T47D (cell line): ENCODE data around the gene ADIRF.
"Not testable (repeated sequence)": the region's sequence is repeated elsewhere in the genome, so short reads cannot be mapped to it uniquely, and the experiment has no call there.

Source experiments
- DNase-seq, 2 experiments: peaks; one replicate each; pipeline versions ENCODE4 v3.0.0 to v3.0.0-alpha.2; 2011 to 2012; ENCODE audit warnings: low read depth in 1 of 2, low spot score in 1 of 2
- JUND ChIP-seq: IDR thresholded peaks from 2 replicates; pipeline ENCODE4 v1.6.1; 2012; ENCODE audit warnings: low read depth
- in situ Hi-C: cut with HindIII; loops from 2 replicates; pipeline ENCODE4 v1.10.0; 2016; ENCODE audit warnings: low sequenced_read_pairs, low pct_unique_long_range_greater_than_20kb

Gene ADIRF

GRCh38 chr10:86968271-86968993 is at the start of gene ADIRF:
Gene ADIRF (plus strand): TSS chr10:86968482. CDS start chr10:86968545, 63 bp downstream.
- in situ Hi-C loops: no loop called here
- DNase-seq: peak; percentile 73 to 96
- TF ChIP-seq JUND: no peak

- DNase-seq: no peak
- TF ChIP-seq JUND: no peak
- in situ Hi-C loops: no loop called here
Measured at GRCh38 chr10:86922553-86922961, 45.7 kb upstream of the ADIRF start.

DNA sequence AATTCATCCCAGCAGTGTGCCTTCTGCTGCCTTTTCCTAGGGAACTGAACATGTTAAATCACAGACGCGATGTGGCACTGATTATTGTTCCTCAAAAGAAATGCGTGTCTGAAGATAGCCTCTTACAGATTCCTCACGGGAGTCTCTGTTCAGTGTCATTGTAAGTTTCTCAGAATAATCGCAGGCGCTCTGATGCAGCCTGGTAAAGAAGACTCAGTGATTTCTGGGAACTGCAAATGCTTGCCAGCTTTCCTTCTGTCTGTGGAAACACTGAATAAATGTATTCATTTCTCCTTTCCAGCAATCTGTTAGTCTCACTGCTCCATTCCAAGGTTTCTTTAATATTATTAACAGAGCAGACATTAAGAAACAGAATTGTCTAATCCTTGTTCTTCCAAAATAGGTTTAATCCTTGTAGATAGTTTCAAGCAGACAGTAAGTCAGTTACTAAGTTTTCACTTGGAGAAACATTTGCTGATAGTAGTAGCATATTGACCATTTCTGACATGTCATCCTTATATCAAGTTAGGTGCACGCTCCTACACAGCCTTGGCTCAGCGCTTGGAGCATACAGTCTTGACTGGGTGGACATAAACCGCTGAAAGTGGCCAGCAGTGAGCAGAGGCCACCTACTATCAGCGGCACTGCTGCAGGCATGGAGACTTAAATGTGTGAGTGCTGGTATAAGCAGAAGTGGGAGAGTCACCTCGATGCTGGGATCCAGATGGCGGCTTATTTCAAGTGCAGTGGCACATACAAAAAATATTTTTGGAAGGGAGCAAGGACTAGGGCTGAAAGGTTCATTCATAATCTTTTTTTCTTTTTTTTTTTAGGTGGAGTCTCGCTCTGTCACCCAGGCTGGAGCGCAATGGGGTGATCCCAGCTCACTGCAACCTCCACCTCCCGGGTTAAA is 38.6 kb upstream of the ADIRF start:
- no peak for DNase-seq
- in situ Hi-C loops: no loop called here
- no peak for TF ChIP-seq JUND

DNA sequence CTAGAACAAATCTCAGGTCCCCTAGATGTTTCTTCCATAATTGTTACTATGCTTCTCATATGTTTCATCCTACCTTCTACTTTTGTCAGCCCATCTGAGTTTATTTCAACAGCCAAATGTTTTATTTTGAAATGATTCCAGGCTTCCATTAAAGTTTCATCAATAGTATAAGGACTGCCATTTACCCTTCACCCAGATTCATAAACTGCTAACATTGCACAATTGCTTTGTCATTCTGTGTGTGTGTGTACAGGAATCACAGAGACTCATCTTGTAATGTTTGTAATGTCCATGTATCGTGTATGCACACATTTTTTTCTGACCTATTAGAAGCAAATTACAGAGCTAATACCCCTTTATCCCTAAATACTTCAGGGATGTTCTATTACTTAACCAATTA is 36.4 kb upstream of the ADIRF start:
- no peak for TF ChIP-seq JUND
- in situ Hi-C loops: no loop called here
- no peak for DNase-seq

- no peak for TF ChIP-seq JUND
- DNase-seq: no peak
- in situ Hi-C loops: no loop called here
Measured at GRCh38 chr10:86932674-86933073, 35.6 kb upstream of the ADIRF start.

DNA sequence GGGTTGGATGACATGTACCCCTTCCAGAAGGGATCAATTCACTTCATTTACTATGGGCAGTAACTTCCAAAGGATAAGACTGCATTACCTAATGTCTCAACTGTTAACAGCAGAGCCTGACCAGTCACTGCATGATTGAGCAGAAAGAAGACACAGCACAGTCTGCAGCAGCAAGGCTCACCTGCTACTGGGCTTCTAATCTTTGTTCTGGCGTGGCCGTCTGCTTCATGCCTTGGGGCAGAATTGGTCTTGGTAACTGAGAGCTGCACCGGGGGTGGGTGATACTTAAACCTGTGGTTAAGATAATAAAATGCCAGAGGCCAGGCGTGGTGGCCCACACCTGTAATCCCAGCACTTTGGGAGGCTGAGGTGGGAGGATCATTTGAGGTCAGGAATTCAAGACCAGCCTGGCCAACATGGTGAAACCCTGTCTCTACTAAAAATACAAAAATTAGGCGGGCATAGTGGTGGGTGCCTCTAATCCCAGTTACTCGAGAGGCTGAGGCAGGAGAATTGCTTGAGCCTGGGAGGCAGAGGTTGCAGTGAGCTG is 34.0 kb upstream of the ADIRF start:
- not testable (repeated sequence) for DNase-seq

DNA sequence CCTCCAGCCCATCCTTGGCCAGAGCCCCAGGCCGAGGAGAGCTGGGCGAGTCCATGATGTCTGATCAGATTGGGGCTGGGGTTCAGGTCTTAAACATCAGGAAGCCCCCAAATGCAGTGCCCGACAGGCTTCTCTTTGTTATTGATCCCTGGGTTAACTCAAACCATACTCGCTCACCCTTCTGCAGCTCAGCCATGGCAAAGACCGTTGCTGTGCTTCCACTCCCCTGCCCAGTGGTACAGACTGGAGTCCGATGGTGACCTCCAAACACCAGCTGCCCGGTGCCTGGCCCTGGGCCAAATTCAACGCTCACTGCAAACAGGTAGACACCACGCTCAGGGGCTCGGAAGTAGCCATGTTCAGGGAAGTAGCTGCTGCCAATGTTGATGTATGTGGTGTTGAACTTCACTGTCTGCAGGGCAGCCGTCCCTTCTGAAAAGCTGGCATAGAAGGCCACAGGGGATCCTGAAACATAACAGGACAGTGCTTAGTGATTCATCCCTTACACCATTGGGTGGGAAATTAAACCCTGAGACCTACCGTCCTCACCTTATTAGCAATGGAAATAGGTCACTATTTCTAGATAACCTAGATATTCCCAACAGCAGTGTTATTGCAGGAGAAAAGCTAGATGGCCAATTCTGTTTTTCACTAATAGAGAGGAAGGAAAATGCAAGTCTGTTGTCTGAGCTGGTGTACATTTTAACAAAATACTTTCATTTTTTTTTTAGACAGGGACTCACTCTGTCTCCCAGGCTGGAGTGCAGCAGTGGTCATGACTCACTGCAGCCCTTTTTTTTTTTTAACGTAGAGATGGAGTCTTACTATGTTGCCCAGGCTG is 31.4 kb upstream of the ADIRF start:
- no peak for DNase-seq

More for the DNA sequence above, 34.0 kb upstream of the ADIRF start:
- in situ Hi-C loops: not testable (repeated sequence)

GRCh38 chr10:86937502-86938154 is 30.7 kb upstream of the ADIRF start:
- no peak for DNase-seq
- in situ Hi-C loops: no loop called here
- no peak for TF ChIP-seq JUND

More for the DNA sequence above, 31.4 kb upstream of the ADIRF start:
- no peak for TF ChIP-seq JUND
- in situ Hi-C loops: no loop called here

- in situ Hi-C loops: no loop called here
- DNase-seq: no peak
- no peak for TF ChIP-seq JUND
Measured at GRCh38 chr10:86938260-86938659, 30.0 kb upstream of the ADIRF start.

DNA sequence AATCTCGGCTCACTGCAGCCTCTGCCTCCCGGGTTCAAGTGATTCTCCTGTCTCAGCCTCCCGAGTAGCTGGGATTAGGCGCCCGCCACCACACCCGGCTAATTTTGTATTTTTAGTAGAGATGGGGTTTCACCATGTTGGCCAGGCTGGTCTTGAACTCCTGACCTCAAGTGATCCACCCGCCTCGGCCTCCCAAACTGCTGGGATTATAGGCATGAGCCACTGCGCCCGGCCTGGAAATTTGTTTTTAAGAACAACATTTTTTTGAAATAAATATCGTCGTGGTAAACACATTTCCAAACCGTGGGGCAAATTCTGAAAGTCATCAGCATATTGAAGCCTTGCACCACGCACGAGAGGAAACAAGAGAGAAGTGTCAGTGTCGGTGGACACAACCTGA is 28.2 kb upstream of the ADIRF start:
- in situ Hi-C loops, DNase-seq: not testable (repeated sequence)

GRCh38 chr10:86940677-86941076 is 27.6 kb upstream of the ADIRF start:
- no peak for TF ChIP-seq JUND
- in situ Hi-C loops: no loop called here

DNA sequence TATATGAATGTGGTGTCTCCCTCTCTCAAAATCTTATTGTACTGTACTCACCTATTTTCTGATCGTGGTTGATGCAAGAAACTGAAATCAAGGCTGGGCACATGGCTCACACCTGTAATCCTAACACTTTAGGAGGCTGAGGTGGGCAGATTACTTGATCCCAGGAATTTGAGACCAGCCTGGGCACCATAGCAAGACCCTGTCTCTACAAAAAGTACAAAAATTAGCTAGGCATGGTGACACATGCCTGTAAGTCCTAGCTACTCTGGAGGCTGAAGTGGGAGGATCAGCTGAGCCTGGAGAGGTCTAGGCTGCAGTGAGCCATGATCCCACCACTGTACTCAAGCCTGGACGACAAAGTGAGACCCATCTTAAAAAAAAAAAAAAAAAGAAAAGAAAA is 26.9 kb upstream of the ADIRF start:
- no peak for TF ChIP-seq JUND
- in situ Hi-C loops: no loop called here
- DNase-seq: no peak

More at GRCh38 chr10:86940677-86941076, 27.6 kb upstream of the ADIRF start:
- no peak for DNase-seq
